ENCODE measurements around the gene MEIOSIN. TPM values are rescaled to one million over a fixed set of nuclear protein-coding genes. Genes with fewer than 3 reads are reported as not detected.
A peak's percentile ranks its signal among the peaks of the same experiment; 100 is the strongest.

MEIOSIN gene
- total and polyA plus RNA-seq, 9 of the 15 experiments (the other 6 are each of a cell fraction or from before 2014, with no cell fraction given) = 0.06 to 2.0 (median 0.76) TPM

DNA sequence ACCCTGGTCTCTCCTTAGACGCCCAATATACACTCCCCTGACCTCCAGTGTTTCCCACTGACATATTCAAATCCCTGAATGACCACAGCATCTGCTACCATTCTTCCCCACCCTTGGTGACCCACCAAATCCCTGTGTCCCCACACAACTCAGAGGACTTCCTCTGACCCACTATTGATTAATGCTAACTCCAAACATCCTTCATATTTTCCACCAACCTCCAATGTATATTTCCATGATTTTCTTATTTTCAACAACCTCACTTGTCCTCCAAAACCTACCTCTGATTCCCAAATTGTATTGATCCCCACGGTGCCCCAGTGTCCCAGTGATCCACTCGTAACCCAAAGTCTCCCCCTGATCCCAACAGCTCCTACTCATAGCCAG, 59.9 kb downstream of the MEIOSIN start:
- Histone ChIP-seq H3K4me1 (replicated peaks in 1 of 2; ENCODE audit: control insufficient read depth in 2 of 2, insufficient read depth in 2 of 2, low read length in 2 of 2) (peaks cover 19 to 27% of the 10 kb centered on the region in 2 experiments), H3K4me2 (ENCODE audit: insufficient read depth, low read length) (peak overlapping the region; percentile 49; the same call in 1 of the 2 replicates), H3K9me3 (replicated peaks; ENCODE audit: control insufficient read depth, insufficient read depth, low read depth, low read length) (no peaks in the 10 kb centered on the region), H3K27me3 (ENCODE audit: control insufficient read depth in 2 of 2, insufficient read depth in 2 of 2, low read length in 2 of 2) (no peaks in the 10 kb centered on the region), H3K36me3 (ENCODE audit: control insufficient read depth, insufficient read depth, low read length) (peaks cover 28% of the 10 kb centered on the region; the same call in 2 of the 3 replicates), H3K27ac (ENCODE audit: extremely low read depth, low read depth, low read length) (no peak overlapping the region; the same call in 2 of the 3 replicates), H3K4me3 (peak overlapping the region; percentile 95), H3K9ac (ENCODE audit: insufficient read depth in 1 of 2, low read depth in 2 of 2, low read length in 2 of 2) (no peak overlapping the region; a peak in 1 of 4 replicates), H3K79me2 (ENCODE audit: control insufficient read depth, insufficient read depth, low read length) (peaks cover 19% of the 10 kb centered on the region), H3K9me1 (ENCODE audit: control insufficient read depth, insufficient read depth, low read length) (peaks cover 4% of the 10 kb centered on the region), H4K20me1 (replicated peaks; ENCODE audit: control insufficient read depth, insufficient read depth, low read length) (peaks cover 3% of the 10 kb centered on the region), H2AFZ (ENCODE audit: low read depth, low read length) (peak overlapping the region; percentile 62)
- FAIRE-seq = no peak
- intact Hi-C loops (cut with micrococcal nuclease) (no loop called here), in situ Hi-C loops (cut with MboI) (no loop called here)
- no peak for ATAC-seq
- no peak for DNase-seq (ENCODE audit: extremely low read depth in 1 of 4, low spot score in 3 of 4)
- CTCF ChIA-PET (ENCODE audit: low intra/inter-chr PET ratio) = no interaction called here
- 4% methylated on average over 3 of the region's 3 CpGs for WGBS (ENCODE audit: insufficient coverage, low coverage, missing lambda C conversion rate)
- POLR2A ChIA-PET = interaction anchor here (0.6 to 1.8 kb wide), 8 partner anchors 11 to 1367 kb away, joined by 3 to 9 read pairs (median 4); partner anchors contain the start of gene DMPK
- no TSS peak for BruUV-seq (replicated peaks)
- TF ChIP-seq RCOR1 (IDR thresholded peaks at IDR 0.05; ENCODE audit: borderline replicate concordance in 1 of 2, low read depth in 2 of 2, low read length in 2 of 2) = no peak
- no peak for TF ChIP-seq C11orf30 (IDR thresholded peaks at IDR 0.05; ENCODE audit: low read depth)
- TF ChIP-seq, protein P1, sequence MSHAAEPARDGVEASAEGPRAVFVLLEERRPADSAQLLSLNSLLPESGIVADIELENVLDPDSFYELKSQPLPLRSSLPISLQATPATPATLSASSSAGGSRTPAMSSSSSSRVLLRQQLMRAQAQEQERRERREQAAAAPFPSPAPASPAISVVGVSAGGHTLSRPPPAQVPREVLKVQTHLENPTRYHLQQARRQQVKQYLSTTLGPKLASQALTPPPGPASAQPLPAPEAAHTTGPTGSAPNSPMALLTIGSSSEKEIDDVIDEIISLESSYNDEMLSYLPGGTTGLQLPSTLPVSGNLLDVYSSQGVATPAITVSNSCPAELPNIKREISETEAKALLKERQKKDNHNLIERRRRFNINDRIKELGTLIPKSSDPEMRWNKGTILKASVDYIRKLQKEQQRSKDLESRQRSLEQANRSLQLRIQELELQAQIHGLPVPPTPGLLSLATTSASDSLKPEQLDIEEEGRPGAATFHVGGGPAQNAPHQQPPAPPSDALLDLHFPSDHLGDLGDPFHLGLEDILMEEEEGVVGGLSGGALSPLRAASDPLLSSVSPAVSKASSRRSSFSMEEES (CRISPR knock-in tag; IDR thresholded peaks at IDR 0.05) = no peak
- TF ChIP-seq DPF2 (IDR thresholded peaks at IDR 0.05) = 0 out of 2 replicates have a peak, but pooled peaks have one; percentile 25
- TF ChIP-seq HCFC1 (IDR thresholded peaks at IDR 0.05; ENCODE audit: low read depth, low read length) = no peak
- TF ChIP-seq, protein P2, sequence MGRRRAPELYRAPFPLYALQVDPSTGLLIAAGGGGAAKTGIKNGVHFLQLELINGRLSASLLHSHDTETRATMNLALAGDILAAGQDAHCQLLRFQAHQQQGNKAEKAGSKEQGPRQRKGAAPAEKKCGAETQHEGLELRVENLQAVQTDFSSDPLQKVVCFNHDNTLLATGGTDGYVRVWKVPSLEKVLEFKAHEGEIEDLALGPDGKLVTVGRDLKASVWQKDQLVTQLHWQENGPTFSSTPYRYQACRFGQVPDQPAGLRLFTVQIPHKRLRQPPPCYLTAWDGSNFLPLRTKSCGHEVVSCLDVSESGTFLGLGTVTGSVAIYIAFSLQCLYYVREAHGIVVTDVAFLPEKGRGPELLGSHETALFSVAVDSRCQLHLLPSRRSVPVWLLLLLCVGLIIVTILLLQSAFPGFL (CRISPR knock-in tag; IDR thresholded peaks at IDR 0.05) = no peak
- no peak for TF ChIP-seq HDAC2 (IDR thresholded peaks at IDR 0.05)
- TF ChIP-seq RAD21 (CRISPR knock-in tag; conservative IDR thresholded peaks at IDR 0.05 in 1 of 2, IDR thresholded peaks at IDR 0.05 in 1 of 2) = no peak
- peak; percentile 54; the same call in 1 of the 2 replicates for TF ChIP-seq SMARCA5 (IDR thresholded peaks at IDR 0.05)
- TF ChIP-seq ZNF384 (IDR thresholded peaks at IDR 0.05; ENCODE audit: low read depth, low read length) = no peak
- TF ChIP-seq RNF2 (IDR thresholded peaks at IDR 0.05) = no peak
- TF ChIP-seq RFX1 (IDR thresholded peaks at IDR 0.05) = no peak
- no peak for TF ChIP-seq CHD4 (IDR thresholded peaks at IDR 0.05; ENCODE audit: insufficient read depth, insufficient replicate concordance, low read depth, low read length, poor library complexity, severe bottlenecking)
